ENCODE results near the gene SCYL2.
"Not testable (repeated sequence)": the region's sequence is repeated elsewhere in the genome, so short reads cannot be mapped to it uniquely, and the experiment has no call there.

The SCYL2 gene, protein sequence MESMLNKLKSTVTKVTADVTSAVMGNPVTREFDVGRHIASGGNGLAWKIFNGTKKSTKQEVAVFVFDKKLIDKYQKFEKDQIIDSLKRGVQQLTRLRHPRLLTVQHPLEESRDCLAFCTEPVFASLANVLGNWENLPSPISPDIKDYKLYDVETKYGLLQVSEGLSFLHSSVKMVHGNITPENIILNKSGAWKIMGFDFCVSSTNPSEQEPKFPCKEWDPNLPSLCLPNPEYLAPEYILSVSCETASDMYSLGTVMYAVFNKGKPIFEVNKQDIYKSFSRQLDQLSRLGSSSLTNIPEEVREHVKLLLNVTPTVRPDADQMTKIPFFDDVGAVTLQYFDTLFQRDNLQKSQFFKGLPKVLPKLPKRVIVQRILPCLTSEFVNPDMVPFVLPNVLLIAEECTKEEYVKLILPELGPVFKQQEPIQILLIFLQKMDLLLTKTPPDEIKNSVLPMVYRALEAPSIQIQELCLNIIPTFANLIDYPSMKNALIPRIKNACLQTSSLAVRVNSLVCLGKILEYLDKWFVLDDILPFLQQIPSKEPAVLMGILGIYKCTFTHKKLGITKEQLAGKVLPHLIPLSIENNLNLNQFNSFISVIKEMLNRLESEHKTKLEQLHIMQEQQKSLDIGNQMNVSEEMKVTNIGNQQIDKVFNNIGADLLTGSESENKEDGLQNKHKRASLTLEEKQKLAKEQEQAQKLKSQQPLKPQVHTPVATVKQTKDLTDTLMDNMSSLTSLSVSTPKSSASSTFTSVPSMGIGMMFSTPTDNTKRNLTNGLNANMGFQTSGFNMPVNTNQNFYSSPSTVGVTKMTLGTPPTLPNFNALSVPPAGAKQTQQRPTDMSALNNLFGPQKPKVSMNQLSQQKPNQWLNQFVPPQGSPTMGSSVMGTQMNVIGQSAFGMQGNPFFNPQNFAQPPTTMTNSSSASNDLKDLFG

DNA sequence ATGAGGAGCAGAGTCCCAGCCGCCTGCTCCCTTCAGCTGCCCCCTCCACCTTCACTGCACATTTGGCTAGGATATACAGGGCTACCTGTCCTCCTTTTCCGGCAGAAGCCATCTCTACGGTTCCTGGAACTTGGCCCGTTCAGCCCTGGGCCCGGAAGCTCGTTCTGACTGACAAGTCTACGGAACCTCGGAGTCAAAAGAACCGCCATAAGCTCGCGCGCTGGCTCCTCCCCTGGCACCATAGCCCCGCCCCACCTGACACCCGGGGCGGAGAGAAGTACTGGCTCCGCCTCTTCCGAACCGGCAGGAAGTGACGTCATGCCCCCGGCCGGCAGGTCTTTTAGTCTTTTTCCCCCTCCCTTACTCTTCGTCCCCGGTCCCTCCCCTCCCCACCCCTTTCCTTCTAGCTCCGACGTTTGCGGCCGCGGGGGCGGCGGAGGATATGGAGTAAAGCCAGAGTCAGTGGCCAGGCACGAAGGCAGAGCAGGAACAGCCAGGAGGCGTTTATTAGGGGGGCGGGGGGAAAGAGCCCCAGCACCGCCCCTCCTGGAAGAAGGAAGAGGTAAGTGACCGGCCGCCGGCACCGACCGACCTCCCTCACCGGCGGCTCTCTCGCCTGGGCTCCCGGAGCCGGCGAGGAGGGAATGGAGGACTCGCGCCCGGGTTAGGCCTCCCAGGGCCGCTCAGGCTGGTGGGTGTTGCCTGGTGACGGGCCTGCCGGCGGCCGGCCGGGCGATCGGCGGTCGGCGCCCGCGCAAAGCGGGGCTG is at the start of gene SCYL2, which contains the start of gene DEPDC4:
TSS of gene SCYL2 (plus strand) at position 343 of the 768 bp plus-strand sequence. CDS start 15,794 bp downstream, outside the sequence.
TSS of gene DEPDC4 (minus strand) at position 245 of the 768 bp plus-strand sequence. CDS start at position 242, 3 bp downstream.
- DNase-seq = peak; percentile 90

DNA sequence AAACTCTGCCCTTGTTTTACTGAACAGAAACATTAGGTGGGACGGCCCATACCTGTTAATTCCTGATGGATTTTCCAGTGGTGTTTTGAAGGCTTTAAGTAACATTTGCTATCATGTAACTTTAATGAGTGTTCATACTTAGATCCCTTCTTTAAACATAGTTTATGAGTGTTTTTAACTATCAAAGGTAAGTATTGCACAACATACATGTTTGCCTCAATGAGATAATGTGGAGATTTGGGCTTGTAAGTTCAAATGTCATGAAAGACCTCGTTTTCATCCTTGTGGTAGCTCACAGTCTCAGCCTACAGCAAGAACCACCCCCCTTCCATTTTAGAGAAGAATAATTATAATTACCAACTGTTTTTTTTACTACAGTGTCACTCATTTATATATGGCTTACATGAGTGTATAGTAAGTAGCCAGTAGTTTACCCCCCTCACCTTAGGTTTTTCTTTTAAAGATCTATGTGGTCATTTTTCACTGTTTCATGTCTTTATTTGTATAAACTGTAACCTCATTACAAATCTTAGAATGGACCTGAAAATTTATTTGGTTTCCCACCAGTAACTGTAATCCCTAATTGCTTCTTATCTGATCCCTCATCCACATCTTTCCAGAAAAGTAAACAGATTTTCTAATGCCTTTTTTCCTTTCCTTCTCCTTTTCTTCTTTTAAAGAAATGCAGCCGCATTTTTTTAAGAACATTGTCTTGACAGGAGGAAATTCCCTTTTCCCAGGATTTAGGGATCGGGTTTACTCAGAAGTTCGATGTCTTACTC is 47.5 kb upstream of the SCYL2 start:
- DNase-seq = no peak

DNA sequence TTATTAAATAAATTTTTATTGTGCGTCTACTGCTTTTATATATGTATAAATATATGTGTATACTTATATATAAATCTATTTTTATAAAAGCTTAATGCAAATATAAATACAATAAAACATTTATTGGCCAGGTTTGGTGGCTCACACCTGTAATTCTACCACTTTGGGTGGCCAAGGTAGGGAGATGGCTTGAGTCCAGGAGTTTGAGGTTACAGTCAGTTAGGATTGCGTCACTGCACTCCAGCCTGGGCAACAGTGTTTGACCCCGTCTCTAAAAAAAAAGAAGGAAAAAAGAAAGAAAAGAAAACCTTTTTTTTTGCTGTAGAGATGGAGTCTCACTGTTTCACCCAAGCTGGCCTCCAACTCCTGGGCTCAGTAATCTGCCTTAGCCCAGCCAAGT is 45.5 kb upstream of the SCYL2 start:
- no peak for DNase-seq

DNA sequence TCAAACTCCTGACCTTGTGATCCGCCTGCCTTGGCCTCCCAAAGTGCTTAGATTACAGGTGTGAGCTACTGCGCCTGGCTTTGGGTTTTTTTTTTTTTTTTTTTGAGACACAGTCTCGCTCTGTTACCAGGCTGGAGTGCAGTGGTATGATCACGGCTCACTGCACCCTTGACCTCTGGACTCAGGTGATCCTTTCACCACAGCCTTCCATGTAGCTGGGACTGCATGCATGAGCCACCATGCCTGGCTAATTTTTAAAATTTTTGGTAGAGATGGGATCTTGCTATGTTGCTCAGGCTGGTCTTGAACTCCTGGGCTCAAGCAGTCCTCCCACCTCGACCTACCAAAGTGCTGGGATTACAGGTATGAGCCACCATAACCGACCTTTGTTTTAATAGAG is 44.8 kb upstream of the SCYL2 start:
- DNase-seq = not testable (repeated sequence)

DNA sequence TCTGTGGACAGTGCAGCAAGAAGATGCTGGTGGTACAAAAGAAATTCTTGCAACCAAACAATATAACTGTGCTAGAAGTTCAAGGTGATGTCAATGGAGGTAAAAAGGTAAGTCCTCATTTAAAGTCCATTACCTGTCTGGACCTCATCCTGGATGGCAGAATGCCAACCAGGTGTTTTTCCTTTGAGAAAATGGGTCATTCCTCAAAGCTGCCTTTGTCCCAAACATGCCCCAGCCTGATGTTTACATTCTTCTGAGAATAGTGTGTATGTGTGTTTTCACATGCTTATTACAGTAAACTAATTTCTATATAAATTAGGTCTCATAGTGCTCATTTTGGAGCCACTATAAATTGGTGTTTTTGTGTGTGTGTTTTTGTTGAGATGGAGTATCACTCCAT is 41.5 kb upstream of the SCYL2 start:
- DNase-seq = no peak

DNA sequence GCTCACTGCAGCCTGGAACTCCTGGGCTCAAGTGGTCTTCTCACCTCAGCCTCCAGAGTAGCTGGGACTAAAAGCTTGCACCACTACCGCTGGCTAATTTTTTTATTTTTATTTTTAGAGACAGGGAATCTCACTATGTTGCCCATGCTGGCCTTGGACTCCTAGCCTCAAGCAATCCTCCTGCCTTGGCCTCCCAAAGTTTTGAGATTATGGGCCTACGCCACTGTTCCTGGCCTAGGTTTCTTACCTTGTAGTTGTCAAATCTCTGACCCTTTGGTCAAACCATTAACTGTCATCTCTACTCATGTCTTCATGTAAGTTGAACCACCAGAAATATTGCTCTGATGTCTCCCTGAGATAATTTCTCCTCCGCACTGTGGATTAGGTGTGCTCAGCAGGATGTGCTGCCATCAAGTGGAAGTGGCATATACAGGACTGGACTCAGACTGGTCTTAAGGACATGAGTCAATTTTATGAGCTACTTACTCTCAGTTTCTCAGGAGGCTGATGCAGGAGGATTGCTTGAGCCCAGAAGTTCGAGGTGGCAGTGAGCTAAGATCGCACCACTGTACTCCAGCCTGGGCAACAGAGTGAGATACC is 37.8 kb upstream of the SCYL2 start:
- no peak for DNase-seq

DNA sequence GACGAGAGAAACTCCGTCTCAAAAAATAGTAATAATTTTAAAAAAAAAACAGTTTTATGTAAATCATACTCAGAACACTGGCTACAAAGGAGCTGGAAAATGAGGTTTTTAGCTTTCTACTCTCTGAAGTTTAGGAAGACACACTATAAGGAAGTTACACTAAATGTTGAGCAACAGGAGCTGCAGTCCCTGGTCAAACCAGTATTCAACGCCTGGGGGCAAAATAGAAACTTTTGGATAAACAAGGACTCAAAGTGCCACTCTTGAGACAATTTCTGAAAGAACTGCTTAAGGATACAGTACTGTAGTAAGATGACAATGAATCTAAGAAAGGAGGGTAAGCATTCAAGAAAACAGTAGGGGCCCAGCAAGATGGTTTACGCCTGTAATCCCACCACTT is 37.1 kb upstream of the SCYL2 start:
- DNase-seq = no peak

DNA sequence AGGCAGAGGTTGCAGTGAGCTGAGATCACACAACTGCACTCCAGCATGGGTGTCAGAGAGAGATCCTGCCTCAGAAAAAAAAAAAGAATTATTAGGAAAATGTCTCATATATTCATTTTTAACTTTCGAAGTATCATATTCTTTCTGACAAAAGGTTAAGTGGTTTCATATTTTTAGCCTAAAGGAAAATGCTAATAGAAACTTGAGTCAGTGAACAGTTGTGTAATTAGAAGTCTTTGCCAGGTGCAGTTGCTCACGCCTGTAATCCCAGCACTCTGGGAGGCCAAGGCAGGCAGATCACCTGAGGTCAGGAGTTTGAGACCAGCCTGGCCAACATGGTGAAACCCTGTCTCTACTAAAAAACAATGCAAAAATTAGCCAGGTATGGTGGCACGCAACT is 35.1 kb upstream of the SCYL2 start:
- not testable (repeated sequence) for DNase-seq

DNA sequence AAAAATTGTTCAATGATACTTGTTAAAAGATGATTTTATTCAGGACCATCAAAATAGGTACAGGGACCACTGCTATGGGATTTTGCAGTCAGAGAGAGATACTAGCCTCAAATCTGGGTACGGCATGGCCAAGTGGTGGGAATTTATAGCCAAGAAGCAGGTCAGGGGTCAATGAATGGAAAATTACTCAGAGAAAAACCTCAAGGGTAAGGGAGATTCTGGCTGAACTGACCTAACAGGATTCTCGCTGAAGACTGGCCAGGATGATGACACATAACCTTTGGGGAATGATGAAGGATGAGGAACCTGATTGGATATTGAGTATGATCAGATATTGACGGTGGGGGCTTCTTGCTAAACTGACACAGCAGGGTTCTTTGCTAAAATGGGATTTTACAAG is 32.8 kb upstream of the SCYL2 start:
- DNase-seq = no peak

DNA sequence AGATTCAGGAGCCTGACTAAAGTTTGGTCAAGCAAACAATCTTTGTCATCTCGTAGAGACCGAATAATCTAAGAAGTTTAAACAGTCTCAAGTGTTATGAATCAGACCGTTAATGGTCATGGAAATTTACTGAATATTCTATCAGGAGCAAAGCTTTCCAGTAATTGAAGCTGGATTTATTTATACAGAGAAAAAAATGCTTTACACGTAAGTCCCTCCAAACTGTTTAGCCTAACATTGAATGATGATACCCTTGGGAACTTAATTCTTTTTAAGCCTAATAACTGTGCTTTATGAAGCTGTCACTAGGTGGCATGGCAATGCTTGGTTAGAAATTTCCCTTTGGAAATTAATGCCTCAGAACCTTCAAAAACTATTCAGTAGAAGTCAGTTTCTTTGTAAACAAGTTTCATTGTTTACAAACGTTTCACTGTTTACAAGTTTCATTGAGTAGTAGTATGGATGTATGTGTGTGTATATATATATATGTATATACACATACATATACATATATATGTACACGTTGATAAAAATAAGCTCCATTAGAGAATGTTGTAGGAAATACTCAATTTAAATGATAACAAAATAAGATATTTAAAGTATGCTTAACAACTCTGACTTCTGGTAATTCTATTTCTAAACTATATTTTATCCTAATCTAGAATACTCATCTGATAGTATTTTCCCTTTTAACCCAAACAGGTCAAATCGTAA is 32.2 kb upstream of the SCYL2 start:
- peak; percentile 36 for DNase-seq

DNA sequence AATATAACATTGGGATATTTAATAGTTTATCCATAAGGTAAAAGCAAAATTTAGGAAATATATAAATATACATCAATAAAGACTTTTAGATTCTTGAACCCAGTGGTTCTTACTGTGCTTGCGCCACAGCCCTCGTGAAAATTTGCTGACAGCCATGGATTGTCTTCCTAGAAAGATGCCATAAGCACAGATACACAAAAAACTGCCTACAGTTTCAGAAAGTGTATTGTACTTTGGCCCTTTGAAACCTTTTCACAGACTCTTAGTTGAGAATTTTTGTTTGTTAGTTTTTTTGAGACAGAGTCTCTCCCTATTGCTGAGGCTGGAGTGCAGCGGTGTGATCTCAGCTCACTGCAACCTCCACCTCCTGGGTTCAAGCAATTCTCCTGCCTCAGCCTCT is 28.2 kb upstream of the SCYL2 start:
- no peak for DNase-seq

DNA sequence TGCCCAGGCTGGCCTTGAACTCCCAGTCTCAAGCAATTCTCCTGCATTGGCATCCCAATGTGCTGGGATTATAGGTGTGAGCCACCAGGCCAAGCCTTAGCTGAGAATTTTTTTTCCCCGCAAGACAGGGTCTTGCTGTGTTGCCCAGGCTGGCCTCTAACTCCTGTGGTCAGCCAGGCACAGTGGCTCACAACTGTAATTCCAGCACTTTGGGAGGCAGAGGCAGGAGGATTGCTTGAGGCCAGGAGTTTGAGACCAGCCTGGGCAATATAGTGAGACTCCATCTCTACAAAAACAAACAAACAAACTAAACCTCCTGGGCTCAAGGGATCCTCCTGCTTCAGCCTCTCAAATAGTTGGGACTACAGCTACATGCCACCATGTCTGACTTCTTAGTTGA is 27.4 kb upstream of the SCYL2 start:
- no peak for DNase-seq

DNA sequence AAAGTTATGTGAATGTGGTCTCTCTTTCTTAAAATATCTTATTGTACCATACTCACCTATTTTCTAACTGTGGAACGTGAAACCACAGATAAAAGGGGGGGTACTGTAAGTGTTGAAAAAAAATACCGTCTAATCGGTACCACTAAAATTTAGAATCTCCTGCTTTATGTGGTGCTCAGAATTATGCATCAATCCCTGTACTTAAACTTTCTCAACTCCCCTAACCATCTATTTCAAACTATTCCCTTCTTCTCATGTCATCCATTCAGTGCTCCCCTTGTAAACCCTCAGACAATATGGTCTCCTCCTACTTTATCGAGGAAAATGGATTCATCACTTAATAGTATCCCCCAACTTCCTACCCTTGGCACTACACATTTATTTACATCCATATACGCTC is 23.8 kb upstream of the SCYL2 start:
- DNase-seq = no peak

DNA sequence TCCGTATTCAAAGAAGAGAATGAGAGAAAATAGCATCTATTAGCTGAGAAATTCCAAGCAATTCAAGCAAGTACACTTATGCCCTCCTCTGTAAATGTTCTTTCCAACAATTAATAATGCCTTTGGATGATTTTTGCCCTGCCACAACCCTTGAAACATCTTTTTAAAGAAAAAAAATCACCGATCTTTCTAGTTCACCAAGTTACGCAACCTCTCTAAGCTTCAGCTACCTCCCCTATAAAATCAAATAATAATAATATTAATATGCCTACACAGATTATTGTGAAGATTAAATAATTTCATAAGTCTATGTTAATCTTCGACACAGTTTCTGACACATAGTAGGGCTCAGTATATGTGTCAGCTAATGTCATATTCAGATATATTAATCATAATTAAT is 19.2 kb upstream of the SCYL2 start:
- no peak for DNase-seq

DNA sequence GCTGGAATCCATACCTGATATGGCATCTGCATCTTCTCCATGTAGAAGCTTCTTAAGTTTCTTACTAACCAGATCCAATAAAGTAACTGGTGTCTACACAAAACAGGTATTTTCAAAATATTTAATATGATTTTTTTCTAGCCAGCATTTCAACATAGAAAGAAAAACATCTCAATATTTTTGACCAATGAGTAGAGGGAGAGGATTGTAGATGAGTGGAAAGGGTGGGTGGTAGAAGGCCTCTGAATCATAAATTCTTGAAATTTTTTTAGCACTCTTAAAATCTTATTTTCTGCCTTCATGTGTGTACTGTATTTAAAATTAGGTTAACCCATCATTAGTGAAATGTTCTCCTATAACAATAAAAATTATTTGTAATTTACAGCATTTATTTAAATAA is 18.1 kb upstream of the SCYL2 start:
- DNase-seq = no peak

DNA sequence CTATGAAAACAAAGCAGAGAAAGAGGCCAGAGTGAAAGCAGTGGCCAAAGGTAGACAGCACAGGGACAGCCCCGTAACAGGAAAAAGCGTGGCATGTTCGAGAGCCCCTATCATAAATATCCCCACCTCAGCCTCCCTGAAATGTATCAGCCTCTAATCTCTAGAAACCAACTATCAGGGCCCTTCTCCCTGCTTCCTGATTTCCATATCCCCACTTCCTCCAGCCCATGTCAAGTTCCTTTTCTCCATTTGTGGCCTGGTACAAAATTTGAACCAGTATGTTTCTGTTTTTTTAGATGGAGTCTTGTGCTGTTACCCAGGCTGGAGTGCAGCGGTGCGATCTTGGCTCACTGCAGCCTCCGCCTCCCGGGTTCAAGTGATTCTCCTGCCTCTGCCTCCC is 17.0 kb upstream of the SCYL2 start:
- no peak for DNase-seq

DNA sequence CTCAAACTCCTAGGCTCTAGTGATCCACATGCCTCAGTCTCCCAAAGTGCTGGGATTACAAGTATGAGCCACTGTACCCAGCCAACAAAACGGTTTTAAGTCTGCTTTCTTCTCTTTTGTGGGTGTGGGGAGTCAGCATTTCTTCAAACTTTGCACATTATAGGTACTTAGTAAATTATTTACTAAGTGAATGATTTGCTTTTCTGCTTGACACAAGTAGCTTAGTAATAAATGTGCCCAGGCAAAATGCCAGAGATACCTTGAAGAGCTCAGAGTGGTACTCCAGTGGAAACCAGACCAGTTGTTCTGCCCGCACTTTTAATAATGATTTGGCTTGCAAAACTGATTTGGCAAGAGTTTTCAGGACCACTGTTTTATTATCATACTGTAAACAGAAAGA is 15.1 kb upstream of the SCYL2 start:
- DNase-seq = peak; percentile 38

DNA sequence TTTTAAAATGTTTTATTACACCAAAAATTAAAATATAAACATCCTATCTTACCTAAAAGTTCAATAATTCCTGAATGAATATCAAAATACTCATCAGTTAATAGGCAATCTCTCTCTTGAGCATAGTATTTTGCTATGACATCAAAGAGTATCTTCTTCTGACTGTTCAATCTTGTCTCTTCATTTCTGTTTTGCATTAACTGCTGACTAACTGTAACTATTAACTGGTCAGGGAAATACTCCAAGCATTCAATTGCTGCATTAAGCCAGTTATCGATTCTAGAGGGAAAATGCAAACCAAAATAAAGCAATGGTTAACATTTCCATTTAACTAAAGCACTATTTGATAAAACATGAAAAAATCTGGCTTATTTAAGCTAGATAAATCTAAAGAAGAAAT is 13.5 kb upstream of the SCYL2 start:
- no peak for DNase-seq

DNA sequence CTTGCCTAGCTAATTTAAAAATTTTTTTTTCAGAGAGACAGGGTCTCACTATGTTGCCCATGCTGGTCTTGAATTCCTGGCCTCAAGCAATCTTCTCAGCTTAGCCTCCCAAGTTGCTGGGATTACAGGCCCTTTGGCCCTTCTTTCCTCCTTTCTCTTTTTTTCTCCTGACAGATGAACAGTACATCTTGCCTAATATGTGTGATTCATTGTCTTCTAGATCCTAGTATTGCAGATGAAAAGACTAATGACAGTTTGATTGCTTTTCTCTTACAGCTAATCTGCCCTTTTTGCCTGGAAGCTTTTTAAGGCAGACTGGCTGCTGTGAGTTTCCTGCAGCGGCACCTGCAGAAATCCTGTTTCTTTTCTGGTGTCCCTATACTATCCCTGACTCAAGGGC is 12.1 kb upstream of the SCYL2 start:
- no peak for DNase-seq

DNA sequence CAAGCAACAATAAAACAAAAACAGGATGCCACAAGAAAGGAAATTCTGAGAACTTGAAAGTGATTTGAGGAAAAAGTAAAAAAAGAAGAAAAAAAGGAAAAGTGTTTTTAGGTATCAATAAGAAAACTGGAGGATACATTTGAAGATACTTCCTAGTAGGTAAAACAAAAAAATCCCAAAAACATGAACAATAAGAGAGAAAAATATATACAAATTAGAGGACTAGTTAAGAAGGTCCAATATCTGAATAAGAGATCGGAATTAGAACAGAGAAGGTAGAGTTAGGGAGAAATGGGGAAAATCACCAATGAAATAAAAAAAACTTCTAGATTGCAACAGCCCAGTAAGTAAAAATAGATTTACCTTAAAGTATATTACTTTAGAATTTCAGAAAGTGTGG is 8.8 kb upstream of the SCYL2 start:
- DNase-seq = no peak

DNA sequence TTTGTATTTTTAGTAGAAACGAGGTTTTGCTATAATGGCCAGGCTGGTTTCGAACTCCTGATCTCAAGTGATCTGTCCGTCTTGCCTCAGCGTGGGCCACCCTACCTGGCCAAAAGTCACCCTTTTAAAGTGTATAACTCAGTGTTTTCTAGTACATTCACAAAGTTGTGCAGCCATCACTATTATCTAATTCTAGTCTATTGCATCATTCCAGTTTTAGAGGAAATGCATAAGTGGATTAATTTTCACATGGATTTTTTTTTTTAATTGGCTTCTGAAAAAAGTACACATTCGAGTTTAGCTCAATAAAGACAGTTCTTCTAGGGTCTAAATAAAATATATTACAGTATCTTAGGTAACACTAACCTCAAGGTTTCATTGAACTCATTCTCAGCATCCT is 3.8 kb upstream of the SCYL2 start:
- DNase-seq = no peak
